SU-DHL-6 (cell line): ENCODE measurements around the gene KCNE4.

Experiments
- EZH2phosphoT487 ChIP-seq: fragments of 200-600 bp; sonication (generic), shearing (Covaris generic); conservative IDR thresholded peaks from 2 replicates; pipeline ENCODE4 v1.6.1; 2018; ENCODE audit warnings: mild to moderate bottlenecking, antibody characterized with exemption, low read length, moderate library complexity, mixed read lengths
- TF ChIP-seq, protein P1 (sequence below): fragments of 200-600 bp; sonication (generic); IDR thresholded peaks from one replicate; pipeline ENCODE4 v1.5.1; 2017; ENCODE audit warnings: antibody characterized with exemption, mild to moderate bottlenecking, low read length, moderate library complexity; ENCODE audit not compliant: insufficient read depth, poor library complexity, severe bottlenecking

DNA sequence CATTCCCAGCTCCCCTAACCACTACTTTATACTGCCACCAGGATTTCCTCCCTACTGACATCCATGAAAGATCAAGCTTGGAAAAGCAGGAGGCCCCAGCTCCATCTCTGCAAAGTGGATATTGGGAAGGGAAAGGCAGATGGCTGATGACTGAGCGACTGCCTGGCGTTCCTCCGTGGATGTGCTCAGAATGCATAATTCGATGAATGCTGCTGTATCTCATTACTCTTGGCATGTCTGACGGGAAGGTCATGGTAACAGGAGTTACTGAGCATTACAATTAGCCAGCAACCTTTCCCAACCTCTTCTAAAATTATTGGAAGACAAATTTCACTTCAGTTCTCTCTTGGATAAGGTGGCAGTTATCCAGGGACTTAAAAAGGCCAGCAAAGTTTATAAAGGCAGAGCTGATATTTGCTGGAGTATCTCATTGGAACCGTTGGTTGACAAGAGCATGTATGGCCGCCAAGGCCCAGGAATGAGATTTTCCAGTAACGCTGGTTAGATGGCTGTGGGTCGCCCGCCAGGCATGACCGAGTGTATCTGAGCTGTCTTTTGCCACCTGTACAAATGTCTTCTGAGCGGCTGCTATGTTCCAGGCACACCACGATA is 34.5 kb downstream of the KCNE4 start:
- TF ChIP-seq, protein P1, sequence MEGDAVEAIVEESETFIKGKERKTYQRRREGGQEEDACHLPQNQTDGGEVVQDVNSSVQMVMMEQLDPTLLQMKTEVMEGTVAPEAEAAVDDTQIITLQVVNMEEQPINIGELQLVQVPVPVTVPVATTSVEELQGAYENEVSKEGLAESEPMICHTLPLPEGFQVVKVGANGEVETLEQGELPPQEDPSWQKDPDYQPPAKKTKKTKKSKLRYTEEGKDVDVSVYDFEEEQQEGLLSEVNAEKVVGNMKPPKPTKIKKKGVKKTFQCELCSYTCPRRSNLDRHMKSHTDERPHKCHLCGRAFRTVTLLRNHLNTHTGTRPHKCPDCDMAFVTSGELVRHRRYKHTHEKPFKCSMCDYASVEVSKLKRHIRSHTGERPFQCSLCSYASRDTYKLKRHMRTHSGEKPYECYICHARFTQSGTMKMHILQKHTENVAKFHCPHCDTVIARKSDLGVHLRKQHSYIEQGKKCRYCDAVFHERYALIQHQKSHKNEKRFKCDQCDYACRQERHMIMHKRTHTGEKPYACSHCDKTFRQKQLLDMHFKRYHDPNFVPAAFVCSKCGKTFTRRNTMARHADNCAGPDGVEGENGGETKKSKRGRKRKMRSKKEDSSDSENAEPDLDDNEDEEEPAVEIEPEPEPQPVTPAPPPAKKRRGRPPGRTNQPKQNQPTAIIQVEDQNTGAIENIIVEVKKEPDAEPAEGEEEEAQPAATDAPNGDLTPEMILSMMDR: no peak
- TF ChIP-seq EZH2phosphoT487: no peak
